Breast epithelium (tissue), 3 donors: ENCODE measurements around the gene NSG2.

Source experiments
- POLR2A ChIP-seq: fragments of 450-650 bp; IDR thresholded peaks from one replicate; pipeline ENCODE4 v1.6.1; 2016; ENCODE audit warnings: antibody characterized with exemption, mild to moderate bottlenecking, moderate library complexity
- TF ChIP-seq, protein P1 (sequence below), 3 donors: fragments of 450-650 bp; IDR thresholded peaks; one replicate each; pipeline ENCODE4 v1.5.1; 2016 to 2017; ENCODE audit warnings: antibody characterized with exemption in 3 of 3, mild to moderate bottlenecking in 3 of 3, moderate library complexity in 3 of 3

DNA sequence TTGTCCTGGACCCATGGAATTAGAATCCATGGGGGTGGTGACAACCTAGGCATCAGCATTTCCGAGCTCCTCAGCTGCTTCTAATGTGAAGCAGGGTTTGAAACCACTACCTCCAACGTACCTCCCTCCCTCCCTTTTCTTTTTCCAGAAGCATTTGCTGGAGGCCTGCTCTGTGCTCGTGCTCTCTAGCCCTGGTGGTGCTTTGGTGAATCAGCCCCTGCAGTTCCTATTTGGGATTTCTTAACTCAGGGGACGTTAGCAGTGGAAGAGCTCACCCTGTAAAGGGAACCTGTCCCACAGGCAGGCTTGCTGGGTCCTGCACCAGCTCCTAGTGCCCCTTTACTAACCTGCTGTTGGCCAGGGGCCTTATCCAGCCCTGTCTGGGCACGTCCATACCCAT, 55.0 kb downstream of the NSG2 start:
- TF ChIP-seq, protein P1, sequence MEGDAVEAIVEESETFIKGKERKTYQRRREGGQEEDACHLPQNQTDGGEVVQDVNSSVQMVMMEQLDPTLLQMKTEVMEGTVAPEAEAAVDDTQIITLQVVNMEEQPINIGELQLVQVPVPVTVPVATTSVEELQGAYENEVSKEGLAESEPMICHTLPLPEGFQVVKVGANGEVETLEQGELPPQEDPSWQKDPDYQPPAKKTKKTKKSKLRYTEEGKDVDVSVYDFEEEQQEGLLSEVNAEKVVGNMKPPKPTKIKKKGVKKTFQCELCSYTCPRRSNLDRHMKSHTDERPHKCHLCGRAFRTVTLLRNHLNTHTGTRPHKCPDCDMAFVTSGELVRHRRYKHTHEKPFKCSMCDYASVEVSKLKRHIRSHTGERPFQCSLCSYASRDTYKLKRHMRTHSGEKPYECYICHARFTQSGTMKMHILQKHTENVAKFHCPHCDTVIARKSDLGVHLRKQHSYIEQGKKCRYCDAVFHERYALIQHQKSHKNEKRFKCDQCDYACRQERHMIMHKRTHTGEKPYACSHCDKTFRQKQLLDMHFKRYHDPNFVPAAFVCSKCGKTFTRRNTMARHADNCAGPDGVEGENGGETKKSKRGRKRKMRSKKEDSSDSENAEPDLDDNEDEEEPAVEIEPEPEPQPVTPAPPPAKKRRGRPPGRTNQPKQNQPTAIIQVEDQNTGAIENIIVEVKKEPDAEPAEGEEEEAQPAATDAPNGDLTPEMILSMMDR (IDR thresholded peaks at IDR 0.05) = no peak
- TF ChIP-seq POLR2A = no peak
